Esophagus squamous epithelium (tissue), 4 donors: Measurements from ENCODE around the gene NGDN.

ENCODE experiments used
- CTCF ChIP-seq, 6 experiments: fragments of 450-650 bp in 4 of 6; fragments of 200-600 bp in 2 of 6; sonication (generic) in 2 of 6; IDR thresholded peaks; one replicate each; pipeline ENCODE4 v1.5.1; 2016 to 2019; ENCODE audit warnings: antibody characterized with exemption in 6 of 6, mild to moderate bottlenecking in 4 of 6, moderate library complexity in 4 of 6
- POLR2A ChIP-seq, 4 donors: fragments of 450-650 bp; IDR thresholded peaks; one replicate each; pipeline ENCODE4 v1.6.1; 2017; ENCODE audit warnings: antibody characterized with exemption in 4 of 4, mild to moderate bottlenecking in 4 of 4, moderate library complexity in 3 of 4

DNA sequence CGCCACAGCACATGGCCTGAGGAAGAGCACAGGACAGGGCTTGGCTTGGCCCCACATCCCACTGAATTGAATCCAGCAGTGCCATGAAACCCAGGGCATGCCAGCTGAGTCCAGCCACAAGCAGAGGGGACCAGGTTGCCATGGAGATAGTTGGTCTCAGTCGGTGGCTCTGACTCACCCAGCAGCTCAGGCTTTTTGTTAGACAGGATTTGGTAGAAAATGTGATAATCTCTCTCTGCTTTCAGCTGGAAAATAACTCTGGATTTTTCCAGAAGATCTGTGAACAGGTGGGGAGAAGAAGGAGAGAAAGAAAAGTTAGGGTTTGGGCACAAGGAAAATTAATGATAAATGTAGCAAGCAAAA is 38.8 kb upstream of the NGDN start:
- no peak for TF ChIP-seq CTCF (IDR thresholded peaks at IDR 0.05)
- no peak for TF ChIP-seq POLR2A (IDR thresholded peaks at IDR 0.05)
